SK-N-SH (cell line): Measurements from ENCODE around the gene SLC7A14. TPM values are rescaled to one million over a fixed set of nuclear protein-coding genes. Genes with fewer than 3 reads are reported as not detected.

ENCODE experiments used
- CTCF ChIA-PET: fragments of 300-600, 350-600 bp; formaldehyde crosslinking; extraction: SDS; loops from one replicate; lab custom pipeline; 2021; lab: Yijun Ruan, JAX
- POLR2A ChIA-PET: fragments of 350-600 bp; sonication (Branson Sonifier 250); formaldehyde crosslinking; extraction: SDS; loops from one replicate; lab custom pipeline; 2020; ENCODE audit warnings: antibody characterized with exemption, inconsistent platforms; lab: Yijun Ruan, JAX
- DNase-seq: peaks from one replicate; pipeline ENCODE4 v3.0.0; 2012
- H2AFZ ChIP-seq: fragments of 200-600 bp; sonication (generic); 2 replicates; pipeline ENCODE4 v1.8.1; 2016; ENCODE audit warnings: antibody characterized with exemption, mild to moderate bottlenecking, low read depth
- H3F3A ChIP-seq: fragments of 200-600 bp; sonication (generic); replicated peaks from 2 replicates; pipeline ENCODE3; 2016; ENCODE audit warnings: antibody characterized with exemption, mild to moderate bottlenecking; ENCODE audit not compliant: insufficient read depth
- H3K27ac ChIP-seq, 2 experiments: fragments of 200-500 bp in 1 of 2; fragments of 200-600 bp in 1 of 2; sonication (Bioruptor generic) in 1 of 2; sonication (generic), shearing (Covaris generic) in 1 of 2; 2 replicates each; pipeline versions ENCODE4 v1.5.1 to v1.6.1; 2014 to 2016; ENCODE audit warnings: low read depth in 2 of 2, inconsistent platforms in 1 of 2, low read length in 1 of 2, mild to moderate bottlenecking in 1 of 2, mixed read lengths in 1 of 2
- H3K27me3 ChIP-seq: fragments of 200-600 bp; sonication (generic), shearing (Covaris generic); 2 replicates; pipeline ENCODE4 v1.6.1; 2016; ENCODE audit warnings: mixed run types; ENCODE audit not compliant: insufficient read depth
- H3K36me3 ChIP-seq, 2 experiments: fragments of 200-500 bp in 1 of 2; fragments of 200-600 bp in 1 of 2; sonication (Bioruptor generic) in 1 of 2; sonication (generic) in 1 of 2; replicated peaks in 1 of 2; 2 replicates each; pipeline versions ENCODE3 to v1.5.1; 2014 to 2016; ENCODE audit warnings: low read length in 1 of 2, mild to moderate bottlenecking in 1 of 2; ENCODE audit not compliant: insufficient read depth in 2 of 2, control insufficient read depth in 1 of 2
- H3K4me1 ChIP-seq, 2 experiments: fragments of 200-500 bp in 1 of 2; fragments of 200-600 bp in 1 of 2; sonication (Bioruptor generic) in 1 of 2; sonication (generic), shearing (Covaris generic) in 1 of 2; 2 replicates each; pipeline versions ENCODE4 v1.5.1 to v1.6.1; 2014 to 2016; ENCODE audit warnings: low read depth in 1 of 2, low read length in 1 of 2, mixed run types in 1 of 2; ENCODE audit not compliant: insufficient read depth in 2 of 2, control insufficient read depth in 1 of 2
- H3K4me2 ChIP-seq: fragments of 200-600 bp; sonication (generic), shearing (Covaris generic); 2 replicates; pipeline ENCODE4 v1.6.1; 2017; ENCODE audit warnings: mixed run types
- H3K4me3 ChIP-seq, 2 experiments: fragments of 200-500 bp in 1 of 2; fragments of 200-600 bp in 1 of 2; sonication (Bioruptor generic) in 1 of 2; sonication (generic), shearing (Covaris generic) in 1 of 2; 2 replicates each; pipeline versions ENCODE4 v1.5.1 to v1.8.1; 2014 to 2016; ENCODE audit warnings: low read depth in 2 of 2, inconsistent platforms in 1 of 2, low read length in 1 of 2, mild to moderate bottlenecking in 1 of 2, mixed read lengths in 1 of 2, moderate library complexity in 1 of 2
- H3K79me2 ChIP-seq: fragments of 200-600 bp; sonication (generic); 2 replicates; pipeline ENCODE4 v1.8.1; 2017; ENCODE audit warnings: mild to moderate bottlenecking; ENCODE audit not compliant: insufficient read depth
- H3K9ac ChIP-seq: fragments of 200-600 bp; sonication (generic); 2 replicates; pipeline ENCODE4 v1.6.1; 2017; ENCODE audit warnings: mixed run types
- H3K9me2 ChIP-seq: fragments of 200-600 bp; sonication (generic); 2 replicates; pipeline ENCODE4 v1.6.1; 2017; ENCODE audit warnings: mixed run types
- H3K9me3 ChIP-seq: fragments of 200-600 bp; sonication (generic); 2 replicates; pipeline ENCODE4 v1.6.1; 2017; ENCODE audit warnings: mixed run types, mild to moderate bottlenecking, moderate library complexity
- H4K20me1 ChIP-seq: fragments of 200-600 bp; sonication (generic); 2 replicates; pipeline ENCODE4 v1.6.1; 2017; ENCODE audit warnings: mild to moderate bottlenecking, mixed run types; ENCODE audit not compliant: insufficient read depth
- CTCF ChIP-seq: fragments of 200-600 bp; sonication (generic); IDR thresholded peaks from 2 replicates; pipeline ENCODE4 v1.6.1; 2017; ENCODE audit warnings: antibody characterized with exemption, mild to moderate bottlenecking, moderate library complexity
- ELF1 ChIP-seq: IDR thresholded peaks from 2 replicates; pipeline ENCODE4 v1.4.0; 2012
- EP300 ChIP-seq, 2 experiments: IDR thresholded peaks; 2 replicates each; pipeline versions ENCODE4 v1.4.0 to v1.6.1; 2012; ENCODE audit warnings: borderline replicate concordance in 1 of 2, low read depth in 1 of 2, low read length in 1 of 2
- EZH2phosphoT487 ChIP-seq: fragments of 200-600 bp; sonication (generic); IDR thresholded peaks from 2 replicates; pipeline ENCODE4 v1.6.1; 2017; ENCODE audit warnings: low read depth, mixed run types, mild to moderate bottlenecking, antibody characterized with exemption, moderate library complexity, borderline replicate concordance
- FOSL2 ChIP-seq: IDR thresholded peaks from 2 replicates; pipeline ENCODE4 v1.4.0; 2012; ENCODE audit warnings: low read depth, mild to moderate bottlenecking, moderate library complexity, borderline replicate concordance
- FOXJ3 ChIP-seq: sonication (generic); formaldehyde crosslinking; IDR thresholded peaks from 2 replicates; pipeline ENCODE4 v1.5.1; 2020; ENCODE audit warnings: mild to moderate bottlenecking, missing genetic modification reagents
- FOXM1 ChIP-seq: IDR thresholded peaks from 2 replicates; pipeline ENCODE4 v1.4.0; 2012; ENCODE audit warnings: low read depth, mild to moderate bottlenecking
- GABPA ChIP-seq: IDR thresholded peaks from 2 replicates; pipeline ENCODE4 v1.4.0; 2012; ENCODE audit warnings: low read depth, mild to moderate bottlenecking
- GATA2 ChIP-seq: sonication (generic); formaldehyde crosslinking; IDR thresholded peaks from 2 replicates; pipeline ENCODE4 v1.5.0; 2020; ENCODE audit warnings: mild to moderate bottlenecking, missing genetic modification reagents
- MXI1 ChIP-seq: IDR thresholded peaks from 2 replicates; pipeline ENCODE4 v1.6.1; 2012; ENCODE audit warnings: mild to moderate bottlenecking, low read depth, low read length, improper control_type of control experiment
- NFIC ChIP-seq: IDR thresholded peaks from 2 replicates; pipeline ENCODE4 v1.4.0; 2012; ENCODE audit warnings: borderline replicate concordance
- RCOR1 ChIP-seq: fragments of 150-350 bp; IDR thresholded peaks from 2 replicates; pipeline ENCODE4 v1.6.1; 2017; ENCODE audit warnings: antibody characterized with exemption, low read length
- RFX5 ChIP-seq: IDR thresholded peaks from 2 replicates; pipeline ENCODE4 v1.6.1; 2012; ENCODE audit warnings: mild to moderate bottlenecking, improper control_type of control experiment, low read length
- SMC3 ChIP-seq: IDR thresholded peaks from 2 replicates; pipeline ENCODE4 v1.6.1; 2012; ENCODE audit warnings: low read depth, low read length, improper control_type of control experiment
- TAF1 ChIP-seq: IDR thresholded peaks from 2 replicates; pipeline ENCODE4 v1.6.1; 2012; ENCODE audit warnings: low read depth, mild to moderate bottlenecking, low read length, moderate library complexity, borderline replicate concordance
- TEAD4 ChIP-seq: IDR thresholded peaks from 2 replicates; pipeline ENCODE4 v1.4.0; 2012; ENCODE audit warnings: mild to moderate bottlenecking, borderline replicate concordance; ENCODE audit not compliant: insufficient read depth
- YY1 ChIP-seq: IDR thresholded peaks from 2 replicates; pipeline ENCODE4 v1.4.0; 2012; ENCODE audit warnings: low read depth, mild to moderate bottlenecking
- WGBS: methylation state at CpG from one replicate; pipeline ENCODE4 v1.1.6; 2017; ENCODE audit warnings: low lambda C conversion rate; 5-methylcytosine and 5-hydroxymethylcytosine counted together
- polyA plus RNA-seq, 3 experiments: library from polyadenylated mRNA; depleted of rRNA; stranded (reverse); fragments of >200 nt; gene quantifications; 2 replicates each; pipeline ENCODE4 v1.2.3, GENCODE V29; 2012
- TF ChIP-seq, protein P1 (sequence below): IDR thresholded peaks from 2 replicates; pipeline ENCODE4; 2012
- TF ChIP-seq, protein P2 (sequence below): fragments of 150-350 bp; IDR thresholded peaks from 2 replicates; pipeline ENCODE4 v1.6.1; 2017; ENCODE audit warnings: antibody characterized with exemption, low read length, low read depth, borderline replicate concordance

SLC7A14 gene
- polyA plus RNA-seq, 1 of the 3 experiments (the other 2 are of a cell fraction): 2.5 TPM

- H3K9me3 ChIP-seq: no peaks in the 10 kb centered on the region
- DNase-seq: no peak
- H3K27me3 ChIP-seq: no peaks in the 10 kb centered on the region
- no peak overlapping the region for H3K9ac ChIP-seq
- no peaks in the 10 kb centered on the region for H3K36me3 ChIP-seq
- peaks cover 6% of the 10 kb centered on the region for H3F3A ChIP-seq
- no peak overlapping the region for H3K4me2 ChIP-seq
- POLR2A ChIA-PET: no interaction called here
- H2AFZ ChIP-seq: no peak overlapping the region
- H3K79me2 ChIP-seq: no peaks in the 10 kb centered on the region
- H3K4me1 ChIP-seq: no peaks in the 10 kb centered on the region; a peak in 3 of 4 replicates
- CTCF ChIA-PET: interaction anchor here (0.9 to 2.0 kb wide), 4 partner anchors 9 to 432 kb away, joined by 3 to 6 read pairs (median 3); no protein-coding TSS in a partner anchor
- WGBS: 91% methylated on average over 14 of the region's 14 CpGs
- H3K9me2 ChIP-seq: no peaks in the 10 kb centered on the region
- no peak overlapping the region for H3K4me3 ChIP-seq
- TF ChIP-seq FOXM1: no peak
- TF ChIP-seq RCOR1: no peak
- no peak for TF ChIP-seq ELF1
- no peak for TF ChIP-seq MXI1
- TF ChIP-seq CTCF: no peak
- TF ChIP-seq, protein P1, sequence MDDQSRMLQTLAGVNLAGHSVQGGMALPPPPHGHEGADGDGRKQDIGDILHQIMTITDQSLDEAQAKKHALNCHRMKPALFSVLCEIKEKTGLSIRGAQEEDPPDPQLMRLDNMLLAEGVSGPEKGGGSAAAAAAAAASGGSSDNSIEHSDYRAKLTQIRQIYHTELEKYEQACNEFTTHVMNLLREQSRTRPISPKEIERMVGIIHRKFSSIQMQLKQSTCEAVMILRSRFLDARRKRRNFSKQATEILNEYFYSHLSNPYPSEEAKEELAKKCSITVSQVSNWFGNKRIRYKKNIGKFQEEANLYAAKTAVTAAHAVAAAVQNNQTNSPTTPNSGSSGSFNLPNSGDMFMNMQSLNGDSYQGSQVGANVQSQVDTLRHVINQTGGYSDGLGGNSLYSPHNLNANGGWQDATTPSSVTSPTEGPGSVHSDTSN: no peak
- TF ChIP-seq, protein P2, sequence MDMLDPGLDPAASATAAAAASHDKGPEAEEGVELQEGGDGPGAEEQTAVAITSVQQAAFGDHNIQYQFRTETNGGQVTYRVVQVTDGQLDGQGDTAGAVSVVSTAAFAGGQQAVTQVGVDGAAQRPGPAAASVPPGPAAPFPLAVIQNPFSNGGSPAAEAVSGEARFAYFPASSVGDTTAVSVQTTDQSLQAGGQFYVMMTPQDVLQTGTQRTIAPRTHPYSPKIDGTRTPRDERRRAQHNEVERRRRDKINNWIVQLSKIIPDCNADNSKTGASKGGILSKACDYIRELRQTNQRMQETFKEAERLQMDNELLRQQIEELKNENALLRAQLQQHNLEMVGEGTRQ: no peak
- TF ChIP-seq SMC3: no peak
- no peak for TF ChIP-seq GABPA
- no peak for TF ChIP-seq FOXJ3
- no peak for TF ChIP-seq NFIC
- TF ChIP-seq GATA2 (CRISPR knock-in tag): no peak
- no peak for TF ChIP-seq TEAD4
- no peak for TF ChIP-seq YY1
- no peak for TF ChIP-seq EZH2phosphoT487
- no peak overlapping the region for H3K27ac ChIP-seq
- no peaks in the 10 kb centered on the region for H4K20me1 ChIP-seq
Measured at GRCh38 chr3:170432416-170432815, 153.5 kb downstream of the SLC7A14 start.

- TF ChIP-seq EP300 (IDR thresholded peaks at IDR 0.05; ENCODE audit: borderline replicate concordance in 1 of 2, low read depth in 1 of 2, low read length in 1 of 2): no peak
- TF ChIP-seq TAF1: no peak
- TF ChIP-seq SMC3: no peak
- TF ChIP-seq FOSL2: no peak
- TF ChIP-seq, protein P1: no peak
- TF ChIP-seq RFX5: no peak
- peak; percentile 30; the same call in 1 of the 2 replicates for TF ChIP-seq CTCF
- no peak for TF ChIP-seq MXI1
- Histone ChIP-seq H3K4me2 (no peak overlapping the region), H3K4me3 (no peak overlapping the region), H2AFZ (no peak overlapping the region), H3K27me3 (no peaks in the 10 kb centered on the region), H3F3A (peaks cover 6% of the 10 kb centered on the region), H3K36me3 (no peaks in the 10 kb centered on the region), H3K9me3 (no peaks in the 10 kb centered on the region), H3K9me2 (no peaks in the 10 kb centered on the region), H3K9ac (no peak overlapping the region), H3K79me2 (no peaks in the 10 kb centered on the region), H3K4me1 (peaks cover 0 to 3% of the 10 kb centered on the region in 2 experiments; a peak in 3 of 4 replicates), H3K27ac (no peak overlapping the region), H4K20me1 (no peaks in the 10 kb centered on the region)
- WGBS: 90% methylated on average over 3 of the region's 3 CpGs
- DNase-seq: no peak
- CTCF ChIA-PET: interaction anchor here (0.8 to 2.0 kb wide), 9 partner anchors 9 to 434 kb away, joined by 3 to 8 read pairs (median 3); partner anchors contain the start of gene CLDN11
- POLR2A ChIA-PET: no interaction called here
Measured at GRCh38 chr3:170431054-170431453, 154.8 kb downstream of the SLC7A14 start.
